NCI-H2081 (cell line): ENCODE data around the gene ATP8B1.
"Not testable (repeated sequence)": the region's sequence is repeated elsewhere in the genome, so short reads cannot be mapped to it uniquely, and the experiment has no call there.

ENCODE experiments used
- DNase-seq, 2 experiments: peaks; one replicate each; lab custom pipeline; 2025; lab: John Stamatoyannopoulos, UW

ATP8B1 gene

GRCh38 chr18:57719211-57719935 lies 83.7 kb downstream of the ATP8B1 start:
- DNase-seq = not testable (repeated sequence)

- DNase-seq = no peak
Measured at GRCh38 chr18:57716549-57716948, 86.6 kb downstream of the ATP8B1 start.

- DNase-seq = no peak
Measured at GRCh38 chr18:57715671-57716070, 87.4 kb downstream of the ATP8B1 start.

GRCh38 chr18:57715073-57715472 lies 88.0 kb downstream of the ATP8B1 start:
- no peak for DNase-seq

GRCh38 chr18:57710226-57710625 lies 92.9 kb downstream of the ATP8B1 start:
- no peak for DNase-seq

GRCh38 chr18:57709335-57709734 lies 93.8 kb downstream of the ATP8B1 start:
- DNase-seq = no peak

- no peak for DNase-seq
Measured at GRCh38 chr18:57708288-57708687, 94.8 kb downstream of the ATP8B1 start.

GRCh38 chr18:57705832-57706595 lies 97.1 kb downstream of the ATP8B1 start:
- peak; percentile 20 to 55 for DNase-seq

GRCh38 chr18:57705011-57705410 lies 98.1 kb downstream of the ATP8B1 start:
- no peak for DNase-seq

- no peak for DNase-seq
Measured at GRCh38 chr18:57698571-57699276, 104.4 kb downstream of the ATP8B1 start.

- no peak for DNase-seq
Measured at GRCh38 chr18:57697426-57697825, 105.7 kb downstream of the ATP8B1 start.

- no peak for DNase-seq
Measured at GRCh38 chr18:57696271-57696670, 106.8 kb downstream of the ATP8B1 start.

GRCh38 chr18:57691363-57691762 lies 111.8 kb downstream of the ATP8B1 start:
- DNase-seq = no peak

GRCh38 chr18:57687970-57688369 lies 115.1 kb downstream of the ATP8B1 start:
- DNase-seq = no peak

- no peak for DNase-seq
Measured at GRCh38 chr18:57683470-57683869, 119.6 kb downstream of the ATP8B1 start.

- no peak for DNase-seq
Measured at GRCh38 chr18:57677262-57678211, 125.6 kb downstream of the ATP8B1 start.

- DNase-seq = no peak
Measured at GRCh38 chr18:57674891-57675290, 128.2 kb downstream of the ATP8B1 start.

- no peak for DNase-seq
Measured at GRCh38 chr18:57670046-57670445, 133.1 kb downstream of the ATP8B1 start.

GRCh38 chr18:57668021-57668420 lies 135.1 kb downstream of the ATP8B1 start:
- DNase-seq = no peak

GRCh38 chr18:57666818-57667497 lies 136.2 kb downstream of the ATP8B1 start:
- no peak for DNase-seq

- no peak for DNase-seq
Measured at GRCh38 chr18:57664568-57665165, 138.4 kb downstream of the ATP8B1 start.
